Cardiac muscle cell (in vitro differentiated cells and primary cell): Measurements from ENCODE around the gene CACNG4. TPM values are rescaled to one million over a fixed set of nuclear protein-coding genes. Genes with fewer than 3 reads are reported as not detected.

Experiments
- DNase-seq, 2 donors: peaks; one replicate each; pipeline versions ENCODE4 v3.0.0 to v3.0.0-alpha.2; 2010 to 2017; ENCODE audit warnings: low read depth in 1 of 2, low spot score in 1 of 2
- H3K27ac ChIP-seq: fragments of 200-600 bp; sonication (generic); 2 replicates; pipeline ENCODE4 v1.5.1; 2016
- H3K27me3 ChIP-seq: fragments of 200-600 bp; sonication (generic); 2 replicates; pipeline ENCODE4 v1.6.0; 2016; ENCODE audit warnings: control low read depth
- H3K36me3 ChIP-seq: fragments of 200-600 bp; sonication (generic); 2 replicates; pipeline ENCODE4 v1.5.1; 2016; ENCODE audit warnings: control low read depth
- H3K4me1 ChIP-seq: fragments of 200-600 bp; sonication (generic); 2 replicates; pipeline ENCODE4 v1.8.1; 2017; ENCODE audit warnings: low read depth, mild to moderate bottlenecking, mixed run types
- H3K4me3 ChIP-seq: fragments of 200-600 bp; sonication (generic); 2 replicates; pipeline ENCODE4 v1.5.1; 2016; ENCODE audit warnings: mild to moderate bottlenecking
- H3K9me3 ChIP-seq: fragments of 200-600 bp; sonication (generic); 2 replicates; pipeline ENCODE4 v1.5.1; 2017; ENCODE audit warnings: low read depth, mild to moderate bottlenecking, control low read depth
- polyA plus RNA-seq: library from polyadenylated mRNA; unstranded; fragments of >200 nt; fragmentation: Nextera tagmentation; extraction: Ambion mirVana; gene quantifications from 2 replicates; pipeline ENCODE4 v1.2.1, GENCODE V29; 2016
- total RNA-seq: library from RNA; depleted of rRNA; stranded (reverse); fragments of >200 nt; gene quantifications from 2 replicates; pipeline ENCODE4 v1.2.3, GENCODE V29; 2016
- TF ChIP-seq, protein P1 (sequence below): IDR thresholded peaks from 2 replicates; pipeline ENCODE4 v1.5.1; 2012; ENCODE audit warnings: low read depth, mild to moderate bottlenecking, low read length

Gene CACNG4
- total and polyA plus RNA-seq, 2 experiments from 2014 or later = 1.2 TPM

DNA sequence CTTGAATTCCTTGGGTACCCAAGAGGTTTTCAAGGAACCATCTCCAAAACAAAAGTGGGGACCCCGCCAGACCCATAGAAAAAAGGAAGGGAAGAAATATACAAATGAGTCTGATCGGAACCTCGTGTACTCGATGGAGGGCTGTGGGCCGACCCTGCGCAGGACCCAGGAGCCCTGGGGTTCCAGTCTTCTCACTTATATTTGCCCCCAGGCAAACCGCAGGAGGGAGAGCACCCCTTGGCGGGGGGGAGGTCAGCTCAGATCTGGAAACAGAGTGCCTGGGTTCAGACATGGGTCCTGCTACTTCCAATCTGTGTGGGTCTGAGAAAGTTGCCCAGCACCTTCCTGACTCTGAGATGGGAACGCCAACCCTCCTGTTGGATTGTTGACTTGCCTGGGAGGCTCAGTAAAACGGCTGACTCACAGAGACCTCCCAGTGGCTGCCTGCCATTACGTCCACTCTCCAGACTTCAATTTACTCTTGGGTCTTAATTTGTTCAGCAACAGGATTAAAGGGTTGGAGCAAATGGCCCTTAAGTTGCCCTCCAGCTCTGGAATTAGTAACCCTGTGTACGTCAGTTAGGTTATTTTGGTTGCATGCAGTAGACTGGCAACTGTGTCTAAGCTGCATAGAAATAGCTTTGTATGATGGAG, 24.9 kb upstream of the CACNG4 start:
- no peaks in the 10 kb centered on the region for H3K4me1 ChIP-seq
- no peaks in the 10 kb centered on the region for H3K36me3 ChIP-seq
- no peaks in the 10 kb centered on the region for H3K27me3 ChIP-seq
- no peak for DNase-seq
- no peak overlapping the region for H3K4me3 ChIP-seq
- TF ChIP-seq, protein P1, sequence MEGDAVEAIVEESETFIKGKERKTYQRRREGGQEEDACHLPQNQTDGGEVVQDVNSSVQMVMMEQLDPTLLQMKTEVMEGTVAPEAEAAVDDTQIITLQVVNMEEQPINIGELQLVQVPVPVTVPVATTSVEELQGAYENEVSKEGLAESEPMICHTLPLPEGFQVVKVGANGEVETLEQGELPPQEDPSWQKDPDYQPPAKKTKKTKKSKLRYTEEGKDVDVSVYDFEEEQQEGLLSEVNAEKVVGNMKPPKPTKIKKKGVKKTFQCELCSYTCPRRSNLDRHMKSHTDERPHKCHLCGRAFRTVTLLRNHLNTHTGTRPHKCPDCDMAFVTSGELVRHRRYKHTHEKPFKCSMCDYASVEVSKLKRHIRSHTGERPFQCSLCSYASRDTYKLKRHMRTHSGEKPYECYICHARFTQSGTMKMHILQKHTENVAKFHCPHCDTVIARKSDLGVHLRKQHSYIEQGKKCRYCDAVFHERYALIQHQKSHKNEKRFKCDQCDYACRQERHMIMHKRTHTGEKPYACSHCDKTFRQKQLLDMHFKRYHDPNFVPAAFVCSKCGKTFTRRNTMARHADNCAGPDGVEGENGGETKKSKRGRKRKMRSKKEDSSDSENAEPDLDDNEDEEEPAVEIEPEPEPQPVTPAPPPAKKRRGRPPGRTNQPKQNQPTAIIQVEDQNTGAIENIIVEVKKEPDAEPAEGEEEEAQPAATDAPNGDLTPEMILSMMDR = no peak
- H3K9me3 ChIP-seq = no peaks in the 10 kb centered on the region
- H3K27ac ChIP-seq = no peak overlapping the region

DNA sequence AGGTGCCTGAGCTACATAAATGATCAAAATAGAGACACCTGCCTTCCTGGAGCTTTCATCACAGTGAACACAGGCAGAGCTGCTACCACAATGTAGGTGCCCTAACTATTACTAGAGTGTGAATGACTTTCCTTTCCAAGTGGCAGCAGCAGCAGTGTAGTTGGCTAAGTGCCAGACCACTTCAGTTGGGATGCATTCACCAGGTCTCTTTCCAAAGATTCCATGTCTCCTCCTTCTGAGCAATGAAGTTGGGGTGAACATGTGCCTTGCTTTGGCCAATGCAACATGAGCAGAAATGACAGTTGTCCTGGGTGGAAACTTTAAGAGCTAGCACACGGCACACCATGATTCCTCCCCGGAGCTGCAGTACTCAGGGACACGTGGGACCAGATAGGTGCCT, 23.3 kb upstream of the CACNG4 start:
- H3K27ac ChIP-seq = no peak overlapping the region
- H3K4me3 ChIP-seq = no peak overlapping the region
- TF ChIP-seq, protein P1 = no peak
- no peaks in the 10 kb centered on the region for H3K9me3 ChIP-seq
- DNase-seq = no peak
- H3K36me3 ChIP-seq = no peaks in the 10 kb centered on the region
- no peaks in the 10 kb centered on the region for H3K27me3 ChIP-seq
- no peaks in the 10 kb centered on the region for H3K4me1 ChIP-seq

DNA sequence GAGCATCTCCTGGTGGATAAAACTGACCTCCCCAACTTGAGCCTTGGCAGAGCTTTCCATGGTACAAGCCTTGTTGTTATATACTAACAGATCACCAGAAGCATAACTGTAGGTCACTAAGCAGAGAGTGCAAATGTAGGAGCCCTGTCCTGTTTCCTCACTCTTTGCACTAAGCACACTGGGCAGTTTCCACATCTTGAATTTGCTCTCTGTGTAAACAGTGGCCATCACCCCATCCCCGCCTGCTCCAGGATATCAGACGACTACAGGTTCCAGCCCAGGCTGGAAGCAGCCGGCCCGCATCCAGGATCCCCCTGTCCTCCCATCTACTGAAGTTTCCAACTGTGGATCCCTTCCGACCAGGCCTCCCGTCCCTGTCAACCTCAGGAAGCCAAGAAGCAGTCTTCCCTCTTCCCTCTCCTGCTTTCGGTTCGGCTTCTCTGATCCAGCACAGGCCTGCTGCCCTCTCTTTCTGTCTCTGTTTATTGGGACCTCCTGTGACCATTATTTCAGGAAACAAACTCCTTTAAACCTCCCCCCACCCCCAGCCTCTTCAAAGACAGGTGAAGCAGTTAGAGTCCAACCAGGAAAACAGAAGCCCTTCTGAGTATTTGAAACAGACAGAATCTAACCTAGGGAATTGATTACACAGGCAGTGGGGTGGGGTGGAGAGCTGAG, 22.6 kb upstream of the CACNG4 start:
- Histone ChIP-seq H3K4me1 (no peaks in the 10 kb centered on the region), H3K27me3 (no peaks in the 10 kb centered on the region), H3K36me3 (no peaks in the 10 kb centered on the region), H3K4me3 (no peak overlapping the region), H3K9me3 (no peaks in the 10 kb centered on the region), H3K27ac (no peak overlapping the region)
- TF ChIP-seq, protein P1 = no peak
- DNase-seq = no peak

DNA sequence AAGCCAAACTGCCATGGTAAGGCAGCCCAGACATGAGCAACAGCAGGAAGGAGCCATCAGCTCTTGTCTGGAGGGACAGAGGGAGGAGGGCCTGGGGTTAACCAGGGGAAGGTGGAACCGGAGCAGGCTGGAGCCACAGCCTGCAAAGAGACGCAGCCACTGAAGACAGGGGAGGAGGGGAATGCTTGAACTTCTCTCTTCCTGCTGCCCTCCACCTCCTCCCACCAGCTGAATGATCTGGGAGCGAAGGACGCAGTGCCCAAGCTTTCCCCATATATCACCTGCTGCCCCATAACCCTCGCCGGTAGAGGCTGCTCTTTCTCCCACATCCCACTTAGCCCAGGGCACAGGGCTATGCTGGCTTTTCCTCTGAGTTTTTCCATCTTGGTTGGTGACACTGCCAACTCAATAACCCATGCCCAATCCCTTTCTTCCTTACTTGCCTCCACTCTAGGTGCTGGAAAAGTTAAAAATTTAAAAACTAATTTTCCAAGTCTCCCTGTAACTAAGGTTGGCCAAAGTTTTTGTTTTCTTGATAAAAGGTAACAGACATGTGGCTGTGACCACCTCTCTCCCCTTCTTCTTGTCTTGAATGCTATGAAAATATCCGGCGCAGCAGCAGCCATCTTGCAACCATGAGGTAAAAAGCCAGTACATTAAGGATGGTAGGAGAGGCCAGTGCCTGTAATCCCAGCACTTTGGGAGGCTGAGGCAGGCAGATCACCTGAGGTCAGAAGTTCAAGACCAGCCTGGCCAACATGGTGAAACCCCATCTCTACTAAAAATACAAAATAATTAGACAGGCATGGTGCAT, 21.8 kb upstream of the CACNG4 start:
- Histone ChIP-seq H3K36me3 (no peaks in the 10 kb centered on the region), H3K27me3 (no peaks in the 10 kb centered on the region), H3K27ac (no peak overlapping the region), H3K9me3 (no peaks in the 10 kb centered on the region), H3K4me1 (no peaks in the 10 kb centered on the region), H3K4me3 (no peak overlapping the region)
- TF ChIP-seq, protein P1 = no peak
- no peak for DNase-seq

DNA sequence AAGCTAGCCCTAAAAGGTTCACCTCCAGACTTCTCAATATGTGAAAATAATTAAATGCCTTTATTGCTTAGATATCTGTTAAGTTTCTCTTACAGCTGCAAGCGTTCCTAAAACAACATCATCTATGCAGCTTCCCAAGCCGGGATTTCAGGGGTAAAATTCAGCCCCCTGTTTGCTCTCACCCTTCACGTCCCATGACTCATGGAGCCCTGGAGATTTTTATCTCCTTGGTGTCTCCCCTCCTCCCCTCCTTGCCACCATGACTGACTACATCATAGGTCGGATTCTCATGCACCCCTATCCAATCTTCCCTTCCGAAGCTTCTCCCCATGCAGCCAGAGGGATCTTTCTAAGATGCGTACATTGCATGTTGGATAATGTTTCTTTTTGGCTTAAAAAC, 21.0 kb upstream of the CACNG4 start:
- Histone ChIP-seq H3K4me1 (no peaks in the 10 kb centered on the region), H3K36me3 (no peaks in the 10 kb centered on the region), H3K27ac (no peak overlapping the region), H3K4me3 (no peak overlapping the region), H3K9me3 (no peaks in the 10 kb centered on the region), H3K27me3 (no peaks in the 10 kb centered on the region)
- TF ChIP-seq, protein P1 = no peak
- no peak for DNase-seq
